Activated CD8-positive, alpha-beta T cell treated with anti-CD3 and anti-CD28 coated beads for 36 hours (primary cell): ENCODE results near the gene GRIP1. TPM values are rescaled to one million over a fixed set of nuclear protein-coding genes. Genes with fewer than 3 reads are reported as not detected.
A peak's percentile ranks its signal among the peaks of the same experiment; 100 is the strongest.

ENCODE experiments used
- ATAC-seq: fragments of 200-7000 bp; cut with Tn5 transposase; one replicate; pipeline ENCODE4 v1.10.0; 2021; ENCODE audit warnings: mild to moderate bottlenecking, moderate library complexity
- CTCF ChIA-PET: fragments of 350-600 bp; sonication (Branson Sonifier 250); formaldehyde crosslinking; loops from one replicate; lab custom pipeline; 2021; ENCODE audit warnings: antibody characterized with exemption; lab: Charles Lee
- POLR2A ChIA-PET: fragments of 350-600 bp; sonication (Branson Sonifier 250); formaldehyde crosslinking; loops from one replicate; lab custom pipeline; 2021; ENCODE audit warnings: antibody characterized with exemption; lab: Charles Lee
- DNase-seq: peaks from one replicate; pipeline ENCODE4 v3.0.0-alpha.2; 2020
- H3K27ac Mint-ChIP-seq: one replicate; pipeline ENCODE4 v1.8.0; 2021; ENCODE audit warnings: mild to moderate bottlenecking, mixed read lengths
- H3K27me3 Mint-ChIP-seq: one replicate; pipeline ENCODE4 v1.8.0; 2021; ENCODE audit warnings: mixed read lengths
- H3K36me3 Mint-ChIP-seq: one replicate; pipeline ENCODE4 v1.8.0; 2021; ENCODE audit warnings: low read depth, mixed read lengths
- H3K4me1 Mint-ChIP-seq: one replicate; pipeline ENCODE4 v1.8.0; 2021; ENCODE audit warnings: low read depth, mixed read lengths
- H3K4me3 Mint-ChIP-seq: one replicate; pipeline ENCODE4 v1.8.0; 2021; ENCODE audit warnings: mild to moderate bottlenecking, moderate library complexity, mixed read lengths
- H3K9me3 Mint-ChIP-seq: one replicate; pipeline ENCODE4 v1.8.0; 2021; ENCODE audit warnings: mixed read lengths
- CTCF ChIP-seq: fragments of 200-600 bp; IDR thresholded peaks from one replicate; pipeline ENCODE4 v1.8.0; 2022; ENCODE audit warnings: antibody characterized with exemption, mild to moderate bottlenecking
- intact Hi-C: fragments of 100-400 bp; cut with micrococcal nuclease; formaldehyde crosslinking; loops from one replicate; pipeline ENCODE4 v1.10.0; 2022
- total RNA-seq, 2 experiments: library from RNA; stranded (reverse); gene quantifications; one replicate each; pipeline ENCODE4 v1.2.3, GENCODE V29; 2021

Gene GRIP1
- total RNA-seq, 2 experiments from 2014 or later = 0.51 to 0.61 TPM

GRCh38 chr12:66707002-66707697 is 28.3 kb upstream of the GRIP1 start:
- Mint-ChIP-seq H3K4me1 (peaks cover 13% of the 10 kb centered on the region), H3K27ac (no peak overlapping the region), H3K9me3 (no peaks in the 10 kb centered on the region), H3K36me3 (no peaks in the 10 kb centered on the region), H3K4me3 (no peak overlapping the region), H3K27me3 (no peaks in the 10 kb centered on the region)
- ChIA-PET POLR2A (no interaction called here), CTCF (interaction anchor here (1.1 kb wide), 1 partner anchor 150 kb away, joined by 4 read pairs; no protein-coding TSS in a partner anchor)
- TF ChIP-seq CTCF = no peak
- intact Hi-C loops = no loop called here
- DNase-seq = no peak
- ATAC-seq = no peak

DNA sequence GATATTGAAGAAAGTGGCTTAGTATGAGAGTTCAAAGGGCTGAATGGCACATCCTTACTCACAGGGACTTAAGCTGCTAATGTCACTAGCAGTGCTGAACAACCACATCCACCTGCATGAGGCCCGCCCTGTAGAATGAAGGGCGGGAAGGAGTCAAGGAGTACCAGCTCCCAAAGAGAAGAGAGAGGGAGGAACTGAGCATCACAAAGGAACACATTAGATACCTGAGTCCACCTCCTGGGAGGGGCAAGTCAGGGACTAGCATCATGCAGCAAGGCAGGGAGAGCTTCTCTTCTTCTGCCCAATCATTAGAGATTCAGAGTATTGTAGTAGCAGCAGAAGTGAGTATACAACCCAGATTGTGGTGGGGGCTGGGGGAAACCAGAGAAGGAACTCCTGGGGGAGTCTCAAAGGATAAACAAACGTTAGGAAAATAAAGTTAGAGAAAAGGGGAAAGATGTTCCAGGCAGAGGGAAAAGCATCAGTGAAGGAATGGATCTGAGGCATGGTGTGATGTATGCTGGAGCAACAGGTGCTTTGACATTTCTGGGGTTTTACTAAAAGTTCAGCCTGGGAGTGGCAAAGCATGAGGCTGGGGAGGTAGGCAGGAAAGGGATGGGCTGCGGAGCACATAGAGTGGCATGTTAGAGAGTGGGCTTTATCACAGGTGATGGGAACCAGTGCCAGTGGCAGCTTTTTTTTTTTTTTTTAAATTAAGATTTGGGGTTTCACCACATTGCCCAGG is 21.0 kb upstream of the GRIP1 start:
- Mint-ChIP-seq H3K4me1 (peaks cover 21% of the 10 kb centered on the region), H3K27ac (no peak overlapping the region), H3K36me3 (no peaks in the 10 kb centered on the region), H3K27me3 (no peaks in the 10 kb centered on the region), H3K4me3 (no peak overlapping the region), H3K9me3 (peaks cover 3% of the 10 kb centered on the region)
- CTCF ChIA-PET = interaction anchor here (0.6 to 3.1 kb wide), 5 partner anchors 9 to 349 kb away, joined by 3 to 19 read pairs (median 3); no protein-coding TSS in a partner anchor
- POLR2A ChIA-PET = no interaction called here
- intact Hi-C loops = loop anchor here (10.0 kb wide), 1 partner anchor 435 kb away; no protein-coding TSS in a partner anchor
- no peak for TF ChIP-seq CTCF
- ATAC-seq (no peak), DNase-seq (no peak)

DNA sequence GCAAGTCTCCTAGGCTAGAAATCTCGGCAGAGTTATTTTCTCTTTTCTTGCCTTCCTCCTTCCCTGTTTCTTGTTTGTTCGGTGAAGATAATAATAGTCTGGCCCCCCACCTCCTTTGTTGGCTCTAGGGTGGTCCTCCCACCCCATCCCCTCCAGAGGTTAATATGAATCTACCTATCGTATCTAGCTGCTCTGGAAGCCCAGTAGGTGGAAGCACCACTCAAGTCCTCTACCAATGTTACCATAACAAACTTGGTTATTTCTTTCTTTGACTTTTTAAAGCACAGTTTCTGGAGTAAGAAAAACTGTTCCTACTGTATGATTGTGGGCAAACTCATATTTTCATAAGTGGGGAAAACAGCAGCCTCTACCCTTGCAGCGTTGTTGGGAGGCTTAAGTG is 19.7 kb upstream of the GRIP1 start:
- no peaks in the 10 kb centered on the region for H3K27me3 Mint-ChIP-seq
- DNase-seq (no peak), ATAC-seq (no peak)
- ChIA-PET POLR2A (no interaction called here), CTCF (interaction anchor here (1.1 to 3.1 kb wide), 4 partner anchors 9 to 266 kb away, joined by 3 to 19 read pairs (median 6); no protein-coding TSS in a partner anchor)
- H3K36me3 Mint-ChIP-seq = no peaks in the 10 kb centered on the region
- H3K9me3 Mint-ChIP-seq = peaks cover 3% of the 10 kb centered on the region
- intact Hi-C loops = loop anchor here (10.0 kb wide), 1 partner anchor 434 kb away; no protein-coding TSS in a partner anchor
- H3K4me3 Mint-ChIP-seq = no peak overlapping the region
- TF ChIP-seq CTCF = no peak
- no peak overlapping the region for H3K27ac Mint-ChIP-seq
- H3K4me1 Mint-ChIP-seq = peaks cover 21% of the 10 kb centered on the region

GRCh38 chr12:66697404-66697803 is 18.5 kb upstream of the GRIP1 start:
- DNase-seq = peak; percentile 15
- no peaks in the 10 kb centered on the region for H3K27me3 Mint-ChIP-seq
- H3K36me3 Mint-ChIP-seq = no peaks in the 10 kb centered on the region
- ChIA-PET CTCF (interaction anchor here (0.6 to 3.1 kb wide), 4 partner anchors 11 to 265 kb away, joined by 3 to 19 read pairs (median 6); no protein-coding TSS in a partner anchor), POLR2A (no interaction called here)
- H3K27ac Mint-ChIP-seq = no peak overlapping the region
- no peak overlapping the region for H3K4me3 Mint-ChIP-seq
- no peak for TF ChIP-seq CTCF
- ATAC-seq = no peak
- H3K9me3 Mint-ChIP-seq = peaks cover 3% of the 10 kb centered on the region
- intact Hi-C loops = loop anchor here (10.0 kb wide), 1 partner anchor 433 kb away; no protein-coding TSS in a partner anchor
- peaks cover 21% of the 10 kb centered on the region for H3K4me1 Mint-ChIP-seq
